Keratinocyte (primary cell): ENCODE results near the gene FBP1. TPM values are rescaled to one million over a fixed set of nuclear protein-coding genes. Genes with fewer than 3 reads are reported as not detected.

Experiments
- DNase-seq: peaks from one replicate; pipeline ENCODE4 v3.0.0-alpha.2; 2011; ENCODE audit warnings: low read depth, missing footprints, low spot score
- FAIRE-seq: peaks from 2 replicates; lab custom pipeline; 2011; peaks lifted over from hg19 to GRCh38; lab: Jason Lieb, UNC
- H2AFZ ChIP-seq: 2 replicates; pipeline ENCODE4 v1.6.0; 2012; ENCODE audit warnings: low read length, control low read depth, inconsistent platforms; ENCODE audit not compliant: control insufficient read depth
- H3K27ac ChIP-seq: 2 replicates; pipeline ENCODE4 v1.5.1; 2011; ENCODE audit warnings: low read length; ENCODE audit not compliant: control insufficient read depth, insufficient read depth
- H3K27me3 ChIP-seq: 3 replicates; pipeline ENCODE4 v1.6.0; 2011; ENCODE audit warnings: low read length; ENCODE audit not compliant: control insufficient read depth, insufficient read depth; ENCODE audit errors: extremely low read depth
- H3K36me3 ChIP-seq, 2 experiments: 2 replicates in 1 of 2; 3 replicates in 1 of 2; pipeline ENCODE4 v1.5.1; 2011; ENCODE audit warnings: low read length in 2 of 2, mild to moderate bottlenecking in 1 of 2; ENCODE audit not compliant: control insufficient read depth in 2 of 2, insufficient read depth in 2 of 2; ENCODE audit errors: extremely low read depth in 1 of 2
- H3K4me1 ChIP-seq: 3 replicates; pipeline ENCODE4 v1.5.1; 2011; ENCODE audit warnings: low read length; ENCODE audit not compliant: control insufficient read depth, insufficient read depth; ENCODE audit errors: extremely low read depth
- H3K4me2 ChIP-seq: 3 replicates; pipeline ENCODE4 v1.6.0; 2011; ENCODE audit warnings: low read depth, low read length; ENCODE audit not compliant: control insufficient read depth, insufficient read depth; ENCODE audit errors: extremely low read depth
- H3K4me3 ChIP-seq, 3 experiments: fragments of 200-600 bp in 1 of 3; sonication (generic) in 1 of 3; 2 replicates in 2 of 3; 3 replicates in 1 of 3; pipeline ENCODE4 v1.5.1; 2011 to 2016; ENCODE audit warnings: low read length in 3 of 3, mild to moderate bottlenecking in 3 of 3, control low read depth in 2 of 3, inconsistent platforms in 1 of 3, low read depth in 1 of 3, mixed read lengths in 1 of 3, mixed run types in 1 of 3, moderate library complexity in 1 of 3; ENCODE audit not compliant: control insufficient read depth in 2 of 3, insufficient read depth in 2 of 3; ENCODE audit errors: extremely low read depth in 1 of 3
- H3K79me2 ChIP-seq: 2 replicates; pipeline ENCODE4 v1.6.0; 2012; ENCODE audit warnings: low read length; ENCODE audit not compliant: control insufficient read depth, insufficient read depth
- H3K9ac ChIP-seq: 3 replicates; pipeline ENCODE4 v1.6.0; 2011; ENCODE audit warnings: low read length; ENCODE audit not compliant: control insufficient read depth, insufficient read depth; ENCODE audit errors: extremely low read depth
- H3K9me1 ChIP-seq: 3 replicates; pipeline ENCODE4 v1.6.0; 2011; ENCODE audit warnings: low read length; ENCODE audit not compliant: control insufficient read depth, insufficient read depth; ENCODE audit errors: extremely low read depth
- H3K9me3 ChIP-seq: 2 replicates; pipeline ENCODE4 v1.5.1; 2012; ENCODE audit warnings: low read depth, low read length; ENCODE audit not compliant: control insufficient read depth
- H4K20me1 ChIP-seq: 3 replicates; pipeline ENCODE4 v1.6.0; 2011; ENCODE audit warnings: low read length; ENCODE audit not compliant: control insufficient read depth, insufficient read depth; ENCODE audit errors: extremely low read depth
- CTCF ChIP-seq, 3 experiments: IDR thresholded peaks in 1 of 3; conservative IDR thresholded peaks in 1 of 3; optimal IDR thresholded peaks in 1 of 3; 2 replicates in 2 of 3; 3 replicates in 1 of 3; pipeline versions ENCODE3 to v1.5.1; 2011; ENCODE audit warnings: low read length in 3 of 3, mild to moderate bottlenecking in 3 of 3, moderate library complexity in 2 of 3, control low read depth in 1 of 3, inconsistent platforms in 1 of 3; ENCODE audit not compliant: insufficient read depth in 2 of 3; ENCODE audit errors: extremely low read depth in 1 of 3
- EZH2 ChIP-seq: IDR thresholded peaks from one replicate; pipeline ENCODE4 v1.6.1; 2012; ENCODE audit warnings: inconsistent platforms, mild to moderate bottlenecking, low read length, moderate library complexity
- dilution Hi-C: fragments of 300-500 bp; cut with MboI; formaldehyde crosslinking; loops from one replicate; pipeline ENCODE4 v1.7.0; 2020; ENCODE audit warnings: low sequenced_read_pairs; ENCODE audit not compliant: extremely low pct_ligation_motif_present
- polyA minus RNA-seq, 3 experiments: library from RNA; depleted of rRNA, polyadenylated mRNA; stranded (reverse); fragments of >200 nt; gene quantifications; 1 replicate in 1 of 3; 2 replicates in 1 of 3; 3 replicates in 1 of 3; pipeline ENCODE4 v1.2.3, GENCODE V29; 2011
- polyA plus RNA-seq, 5 experiments: library from polyadenylated mRNA; depleted of rRNA in 3 of 5; stranded (reverse) in 3 of 5; stranded (forward) in 1 of 5; unstranded in 1 of 5; fragments of >200 nt; gene quantifications; 1 replicate in 1 of 5; 2 replicates in 3 of 5; 3 replicates in 1 of 5; pipeline versions ENCODE4 v1.2.1 to v1.2.3, GENCODE V29; 2011 to 2012; ENCODE audit warnings: missing spikeins in 2 of 5, low read depth in 1 of 5, low replicate concordance in 1 of 5

FBP1 gene
- polyA plus RNA-seq, result 0.16 to 0.29 TPM (median 0.26 TPM) in 3 replicates
- 0.59 TPM for polyA plus RNA-seq (2011; ENCODE audit: low read depth)
- 0.26 and 0.51 TPM in 2 replicates for polyA plus RNA-seq (2011; cell fraction: cytosol; rRNA removed)
- polyA plus RNA-seq (2011; cell fraction: nucleus; rRNA removed), result 0.13 and 0.27 TPM in 2 replicates
- polyA plus RNA-seq (2012; ENCODE audit: low replicate concordance), result 0.14 and 0.32 TPM in 2 replicates
- not detected in 3 replicates for polyA minus RNA-seq
- polyA minus RNA-seq (2011; cell fraction: cytosol; rRNA and poly(A)+ RNA removed), result not detected
- not detected in 2 replicates for polyA minus RNA-seq (2011; cell fraction: nucleus; rRNA and poly(A)+ RNA removed)

GRCh38 chr9:94639061-94639998 is at the start of gene FBP1:
Gene FBP1 (minus strand): TSS chr9:94639518. CDS start chr9:94639310, 208 bp downstream.
- dilution Hi-C loops, result no loop called here
- Histone ChIP-seq H3K27me3 (peaks cover 23% of the 10 kb centered on the region), H3K27ac (no peak within 1 kb of the TSS), H3K4me3 (peak within 1 kb of the TSS in 2 of 3 experiments; percentile 1 to 11), H3K36me3 (no peaks in the 10 kb centered on the region), H3K4me2 (peak within 1 kb of the TSS; percentile 51), H3K79me2 (no peaks in the 10 kb centered on the region), H2AFZ (no peak within 1 kb of the TSS), H3K9me1 (no peaks in the 10 kb centered on the region), H3K4me1 (peaks cover under 1% of the 10 kb centered on the region), H3K9me3 (no peaks in the 10 kb centered on the region), H4K20me1 (no peaks in the 10 kb centered on the region), H3K9ac (no peak within 1 kb of the TSS)
- FAIRE-seq, result no peak
- no peak for TF ChIP-seq CTCF (optimal IDR thresholded peaks at IDR 0.05 in 1 of 3, IDR thresholded peaks at IDR 0.05 in 1 of 3, conservative IDR thresholded peaks at IDR 0.05 in 1 of 3; ENCODE audit: extremely low read depth in 1 of 3, insufficient read depth in 2 of 3, low read length in 3 of 3)
- peak; percentile 81 for TF ChIP-seq EZH2
- no peak for DNase-seq

GRCh38 chr9:94687451-94687850 is 48.1 kb upstream of the FBP1 start:
- Histone ChIP-seq H3K9me1 (no peaks in the 10 kb centered on the region), H3K79me2 (no peaks in the 10 kb centered on the region), H3K27me3 (no peaks in the 10 kb centered on the region), H3K27ac (no peak overlapping the region), H3K4me3 (no peak overlapping the region), H4K20me1 (no peaks in the 10 kb centered on the region), H3K36me3 (no peaks in the 10 kb centered on the region), H3K9me3 (no peaks in the 10 kb centered on the region), H2AFZ (no peak overlapping the region), H3K4me2 (no peak overlapping the region), H3K9ac (no peak overlapping the region), H3K4me1 (no peaks in the 10 kb centered on the region)
- DNase-seq (no peak), FAIRE-seq (no peak)
- no peak for TF ChIP-seq EZH2
- no peak for TF ChIP-seq CTCF (optimal IDR thresholded peaks at IDR 0.05 in 1 of 3, IDR thresholded peaks at IDR 0.05 in 1 of 3, conservative IDR thresholded peaks at IDR 0.05 in 1 of 3; ENCODE audit: extremely low read depth in 1 of 3, insufficient read depth in 2 of 3, low read length in 3 of 3)
- dilution Hi-C loops, result no loop called here
